GF-D8 (cell line): ENCODE data around the gene SHROOM3.

Experiments used
- DNase-seq: peaks from one replicate; lab custom pipeline; 2025; lab: John Stamatoyannopoulos, UW

The SHROOM3 gene

GRCh38 chr4:76663824-76664223 is 228.8 kb downstream of the SHROOM3 start:
- DNase-seq = no peak

GRCh38 chr4:76665153-76665552 is 230.1 kb downstream of the SHROOM3 start:
- no peak for DNase-seq

GRCh38 chr4:76665721-76666120 is 230.7 kb downstream of the SHROOM3 start:
- no peak for DNase-seq

GRCh38 chr4:76666944-76667532 is 232.0 kb downstream of the SHROOM3 start:
- DNase-seq = no peak

GRCh38 chr4:76670631-76671030 is 235.6 kb downstream of the SHROOM3 start:
- no peak for DNase-seq

GRCh38 chr4:76673362-76673761 is 238.3 kb downstream of the SHROOM3 start:
- no peak for DNase-seq

GRCh38 chr4:76674983-76675382 is 240.0 kb downstream of the SHROOM3 start:
- no peak for DNase-seq

GRCh38 chr4:76677571-76678326 is 242.7 kb downstream of the SHROOM3 start:
- DNase-seq = no peak

GRCh38 chr4:76679691-76680090 is 244.7 kb downstream of the SHROOM3 start:
- DNase-seq = no peak

- no peak for DNase-seq
These were observed 245.9 kb downstream of the SHROOM3 start for GRCh38 chr4:76680952-76681351.

- no peak for DNase-seq
These were observed 247.0 kb downstream of the SHROOM3 start for GRCh38 chr4:76681996-76682395.

GRCh38 chr4:76683144-76683543 is 248.1 kb downstream of the SHROOM3 start:
- DNase-seq = no peak

- DNase-seq = no peak
These were observed 252.9 kb downstream of the SHROOM3 start for GRCh38 chr4:76687746-76688448.

GRCh38 chr4:76688619-76689144 is 253.7 kb downstream of the SHROOM3 start:
- DNase-seq = no peak

GRCh38 chr4:76689145-76689817 is 254.3 kb downstream of the SHROOM3 start:
- no peak for DNase-seq

- DNase-seq = no peak
These were observed 255.2 kb downstream of the SHROOM3 start for GRCh38 chr4:76690011-76690905.

GRCh38 chr4:76690906-76691275 is 255.9 kb downstream of the SHROOM3 start:
- DNase-seq = no peak

GRCh38 chr4:76691807-76692582 is 257.0 kb downstream of the SHROOM3 start:
- no peak for DNase-seq

- no peak for DNase-seq
These were observed 257.7 kb downstream of the SHROOM3 start for GRCh38 chr4:76692761-76693160.

GRCh38 chr4:76694056-76694455 is 259.0 kb downstream of the SHROOM3 start:
- DNase-seq = no peak

- no peak for DNase-seq
These were observed 261.1 kb downstream of the SHROOM3 start for GRCh38 chr4:76696109-76696508.
